HG03520 (cell line): Measurements from ENCODE around the gene FSTL4.

Experiments used
- ATAC-seq: cut with Tn5 transposase; IDR thresholded peaks from one replicate; pipeline ENCODE4 v1.9.1; 2021; ENCODE audit warnings: mild to moderate bottlenecking, moderate library complexity; ENCODE audit not compliant: unreplicated experiment

The FSTL4 gene

DNA sequence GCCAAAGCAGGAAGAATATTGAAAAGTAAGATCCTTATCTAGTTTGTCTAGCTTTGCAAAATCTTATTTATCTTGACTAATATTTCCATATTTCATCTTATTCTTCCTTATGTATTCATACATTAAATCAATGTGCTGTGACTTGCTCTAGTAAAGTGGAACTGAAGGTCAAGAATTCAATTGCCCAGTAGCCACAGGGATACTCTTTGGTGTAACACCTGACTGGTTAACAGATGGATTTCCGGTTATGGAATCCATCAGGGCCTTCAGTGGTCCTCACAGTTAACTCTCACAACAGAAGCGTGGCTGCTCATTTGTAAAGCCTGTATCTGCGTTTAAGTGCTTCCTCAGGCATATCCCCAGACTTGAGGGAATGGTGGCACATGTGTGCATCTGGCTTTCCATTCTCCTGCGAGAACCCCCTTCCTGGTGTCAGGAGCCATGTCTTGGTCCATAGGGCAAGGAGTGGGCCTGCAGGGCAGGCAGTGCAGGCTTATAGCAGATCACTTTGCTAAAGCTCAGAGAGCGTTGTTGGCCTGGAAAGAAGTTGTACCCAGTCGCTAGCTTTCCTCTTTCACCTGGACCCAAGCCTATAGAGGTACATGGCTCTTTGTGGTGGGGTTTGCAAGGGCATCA lies 461.3 kb downstream of the FSTL4 start:
- no peak for ATAC-seq

GRCh38 chr5:133149345-133149744 lies 463.0 kb downstream of the FSTL4 start:
- no peak for ATAC-seq

DNA sequence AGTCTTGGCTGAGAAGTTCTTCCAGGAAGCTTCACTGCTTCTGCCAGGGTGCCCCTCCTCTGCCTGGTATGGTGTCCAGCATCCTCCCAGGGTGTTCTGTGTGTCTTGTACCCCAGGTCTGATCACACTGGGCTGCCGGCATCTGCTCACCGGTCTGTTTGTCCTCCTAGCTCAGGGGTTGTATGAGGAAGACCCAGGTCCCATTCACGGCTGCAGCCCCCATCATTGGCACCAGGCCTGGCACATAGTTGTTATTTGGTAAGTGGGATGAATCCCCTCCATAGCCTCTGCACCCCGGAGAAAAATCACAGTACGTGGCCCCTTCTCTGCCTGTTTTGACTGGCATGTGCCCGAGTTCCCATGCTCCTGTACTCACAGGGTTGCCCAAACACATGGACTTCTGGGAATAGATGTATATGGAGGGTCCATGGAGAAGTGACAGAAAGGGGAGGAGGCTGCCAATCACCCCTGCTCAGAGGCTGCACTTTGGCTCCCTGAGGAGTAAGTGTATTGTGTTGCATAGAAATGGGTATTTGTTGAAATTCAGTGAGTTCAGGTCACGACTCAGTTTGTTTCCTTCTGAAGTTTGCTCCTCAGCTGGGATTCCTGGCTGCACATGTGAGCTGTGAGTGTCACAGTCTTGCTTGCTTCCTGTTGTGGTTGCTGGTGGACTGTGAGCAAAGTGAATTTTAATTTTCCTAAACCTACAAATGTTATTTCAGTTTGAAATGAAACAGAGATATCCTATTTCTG lies 464.4 kb downstream of the FSTL4 start:
- no peak for ATAC-seq

GRCh38 chr5:133147411-133147810 lies 464.9 kb downstream of the FSTL4 start:
- ATAC-seq, result no peak
